Vagina (tissue), 2 donors: ENCODE data around the gene SCAF11. TPM values are rescaled to one million over a fixed set of nuclear protein-coding genes. Genes with fewer than 3 reads are reported as not detected.
"Not testable (repeated sequence)": the region's sequence is repeated elsewhere in the genome, so short reads cannot be mapped to it uniquely, and the experiment has no call there.

Experiments used
- DNase-seq, 2 donors: peaks; one replicate each; pipeline ENCODE4 v3.0.0-alpha.2; 2017; ENCODE audit errors: extremely low spot score in 2 of 2
- H3K27ac ChIP-seq: fragments of 200-600 bp; sonication (generic); one replicate; pipeline ENCODE4 v1.5.1; 2019
- H3K27me3 ChIP-seq: fragments of 200-600 bp; sonication (generic); one replicate; pipeline ENCODE4 v1.5.1; 2019
- H3K36me3 ChIP-seq, 2 donors: fragments of 200-600 bp; sonication (generic); one replicate each; pipeline ENCODE4 v1.5.1; 2017 to 2019
- H3K4me1 ChIP-seq: fragments of 200-600 bp; sonication (generic); one replicate; pipeline ENCODE4 v1.5.1; 2019
- H3K4me3 ChIP-seq, 2 donors: fragments of 200-600 bp; sonication (generic); 1 replicate in 1 of 2; 2 replicates in 1 of 2; pipeline ENCODE4 v1.5.1; 2016 to 2019
- H3K9me3 ChIP-seq: fragments of 200-600 bp; sonication (generic); one replicate; pipeline ENCODE4 v1.5.1; 2019
- CTCF ChIP-seq, 3 experiments: fragments of 450-650 bp in 2 of 3; fragments of 200-600 bp in 1 of 3; sonication (generic) in 1 of 3; IDR thresholded peaks; one replicate each; pipeline ENCODE4 v1.5.1; 2017 to 2019; ENCODE audit warnings: antibody characterized with exemption in 3 of 3, mild to moderate bottlenecking in 2 of 3, moderate library complexity in 2 of 3
- POLR2A ChIP-seq, 2 donors: fragments of 450-650 bp; IDR thresholded peaks; one replicate each; pipeline ENCODE4 v1.6.1; 2017; ENCODE audit warnings: antibody characterized with exemption in 2 of 2, mild to moderate bottlenecking in 2 of 2, moderate library complexity in 2 of 2
- POLR2AphosphoS5 ChIP-seq, 2 donors: sonication (generic); formaldehyde crosslinking; IDR thresholded peaks; one replicate each; pipeline ENCODE4 v1.9.0; 2017; ENCODE audit warnings: antibody characterized with exemption in 2 of 2, mild to moderate bottlenecking in 2 of 2, low read depth in 1 of 2; ENCODE audit not compliant: insufficient read depth in 1 of 2
- intact Hi-C: fragments of 100-400 bp; cut with DNase I; formaldehyde crosslinking; loops from one replicate; pipeline ENCODE4 v1.15.1; 2023
- total RNA-seq: library from RNA; depleted of rRNA; stranded (reverse); fragments of >200 nt; gene quantifications from one replicate; pipeline ENCODE4 v1.2.3, GENCODE V29; 2016

Gene SCAF11, protein sequence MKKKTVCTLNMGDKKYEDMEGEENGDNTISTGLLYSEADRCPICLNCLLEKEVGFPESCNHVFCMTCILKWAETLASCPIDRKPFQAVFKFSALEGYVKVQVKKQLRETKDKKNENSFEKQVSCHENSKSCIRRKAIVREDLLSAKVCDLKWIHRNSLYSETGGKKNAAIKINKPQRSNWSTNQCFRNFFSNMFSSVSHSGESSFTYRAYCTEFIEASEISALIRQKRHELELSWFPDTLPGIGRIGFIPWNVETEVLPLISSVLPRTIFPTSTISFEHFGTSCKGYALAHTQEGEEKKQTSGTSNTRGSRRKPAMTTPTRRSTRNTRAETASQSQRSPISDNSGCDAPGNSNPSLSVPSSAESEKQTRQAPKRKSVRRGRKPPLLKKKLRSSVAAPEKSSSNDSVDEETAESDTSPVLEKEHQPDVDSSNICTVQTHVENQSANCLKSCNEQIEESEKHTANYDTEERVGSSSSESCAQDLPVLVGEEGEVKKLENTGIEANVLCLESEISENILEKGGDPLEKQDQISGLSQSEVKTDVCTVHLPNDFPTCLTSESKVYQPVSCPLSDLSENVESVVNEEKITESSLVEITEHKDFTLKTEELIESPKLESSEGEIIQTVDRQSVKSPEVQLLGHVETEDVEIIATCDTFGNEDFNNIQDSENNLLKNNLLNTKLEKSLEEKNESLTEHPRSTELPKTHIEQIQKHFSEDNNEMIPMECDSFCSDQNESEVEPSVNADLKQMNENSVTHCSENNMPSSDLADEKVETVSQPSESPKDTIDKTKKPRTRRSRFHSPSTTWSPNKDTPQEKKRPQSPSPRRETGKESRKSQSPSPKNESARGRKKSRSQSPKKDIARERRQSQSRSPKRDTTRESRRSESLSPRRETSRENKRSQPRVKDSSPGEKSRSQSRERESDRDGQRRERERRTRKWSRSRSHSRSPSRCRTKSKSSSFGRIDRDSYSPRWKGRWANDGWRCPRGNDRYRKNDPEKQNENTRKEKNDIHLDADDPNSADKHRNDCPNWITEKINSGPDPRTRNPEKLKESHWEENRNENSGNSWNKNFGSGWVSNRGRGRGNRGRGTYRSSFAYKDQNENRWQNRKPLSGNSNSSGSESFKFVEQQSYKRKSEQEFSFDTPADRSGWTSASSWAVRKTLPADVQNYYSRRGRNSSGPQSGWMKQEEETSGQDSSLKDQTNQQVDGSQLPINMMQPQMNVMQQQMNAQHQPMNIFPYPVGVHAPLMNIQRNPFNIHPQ (N-terminal part only)
- 104 TPM for total RNA-seq

DNA sequence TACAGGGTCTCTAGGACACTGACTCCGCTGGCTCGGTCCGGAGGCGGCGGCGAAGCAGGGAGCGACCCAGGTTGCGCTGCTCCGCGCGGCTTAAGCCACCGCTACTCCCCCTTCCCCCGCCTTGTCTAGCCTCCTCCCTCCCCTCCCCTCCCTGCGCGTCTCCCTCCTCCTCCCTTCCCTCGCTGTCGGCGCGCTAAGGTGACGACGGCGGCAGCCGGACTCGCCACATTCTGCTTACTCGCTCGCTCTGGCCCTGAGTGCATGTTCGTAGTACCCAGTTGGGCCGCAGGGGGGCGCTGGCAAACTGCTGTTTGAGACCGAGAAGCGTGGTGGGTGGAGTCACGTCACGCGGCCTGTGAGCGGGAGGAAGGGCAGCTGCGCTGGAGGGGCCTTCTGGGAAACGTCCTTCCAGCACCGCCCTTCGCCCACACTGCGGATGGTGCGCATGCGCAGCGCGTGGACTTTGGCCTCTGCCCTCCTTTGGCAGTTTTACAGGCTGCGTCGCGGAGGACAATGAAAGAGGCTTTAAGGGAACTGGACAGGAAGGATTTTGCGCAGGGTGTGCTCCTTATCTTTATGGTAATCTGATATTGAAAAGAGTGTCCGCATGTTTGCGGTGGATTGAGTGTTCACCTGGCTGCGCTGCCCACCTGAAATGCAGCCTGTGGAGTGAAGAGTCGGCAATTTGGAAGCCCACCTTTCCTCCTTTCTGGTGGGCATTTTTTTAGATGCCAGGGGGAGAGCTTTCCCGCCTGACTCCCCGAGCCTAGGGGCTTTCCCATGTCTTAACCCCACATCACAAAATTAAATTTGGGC is at the start of gene SCAF11:
Gene SCAF11 (minus strand): TSS at position 107 of the 816 bp plus-strand sequence. CDS start 26,407 bp downstream, outside the sequence.
- H3K9me3 ChIP-seq = no peaks in the 10 kb centered on the region
- intact Hi-C loops = loop anchor here (1.0 kb wide), 1 partner anchor 264 kb away; no protein-coding TSS in a partner anchor
- no peaks in the 10 kb centered on the region for H3K36me3 ChIP-seq
- H3K4me1 ChIP-seq = peaks cover 37% of the 10 kb centered on the region
- TF ChIP-seq POLR2AphosphoS5 (IDR thresholded peaks at IDR 0.05; ENCODE audit: insufficient read depth in 1 of 2, low read depth in 1 of 2) = peak; percentile 94 to 96
- peak; percentile 75 to 99 (median 98) for TF ChIP-seq CTCF (IDR thresholded peaks at IDR 0.05)
- TF ChIP-seq POLR2A (IDR thresholded peaks at IDR 0.05) = peak in 1 of 2 donors; percentile 83
- peak; percentile 100 for DNase-seq
- peak within 1 kb of the TSS; percentile 99 for H3K27ac ChIP-seq
- peak within 1 kb of the TSS; percentile 90 to 98 for H3K4me3 ChIP-seq
- no peaks in the 10 kb centered on the region for H3K27me3 ChIP-seq

DNA sequence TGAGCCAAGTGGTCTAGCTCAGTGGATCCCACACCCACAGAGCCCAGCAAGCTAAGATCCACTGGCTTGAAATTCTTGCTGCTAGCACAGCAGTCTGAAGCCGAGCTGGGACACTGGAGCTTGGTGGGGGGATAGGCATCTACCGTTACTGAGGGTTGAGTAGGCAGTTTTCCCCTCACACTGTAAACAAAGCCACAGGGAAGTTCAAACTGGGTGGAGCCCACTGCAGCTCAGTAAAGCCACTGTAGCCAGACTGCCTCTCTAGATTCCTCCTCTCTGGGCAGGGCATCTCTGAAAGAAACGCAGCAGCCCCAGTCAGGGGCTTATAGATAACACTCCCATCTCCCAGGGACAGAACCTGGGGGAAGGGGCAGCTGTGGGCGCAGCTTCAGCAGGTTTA is 46.7 kb upstream of the SCAF11 start:
- intact Hi-C loops, H3K4me1 ChIP-seq, H3K27ac ChIP-seq, H3K36me3 ChIP-seq, H3K9me3 ChIP-seq, H3K4me3 ChIP-seq, H3K27me3 ChIP-seq, DNase-seq: not testable (repeated sequence)

- intact Hi-C loops = no loop called here
- DNase-seq = no peak
- Histone ChIP-seq H3K9me3 (peaks cover 8% of the 10 kb centered on the region), H3K36me3 (no peaks in the 10 kb centered on the region), H3K27me3 (no peaks in the 10 kb centered on the region), H3K4me1 (no peaks in the 10 kb centered on the region), H3K4me3 (no peak overlapping the region), H3K27ac (no peak overlapping the region)
- TF ChIP-seq POLR2AphosphoS5 (IDR thresholded peaks at IDR 0.05; ENCODE audit: insufficient read depth in 1 of 2, low read depth in 1 of 2) = no peak
- TF ChIP-seq POLR2A (IDR thresholded peaks at IDR 0.05) = no peak
- TF ChIP-seq CTCF (IDR thresholded peaks at IDR 0.05) = no peak
These were observed 36.8 kb upstream of the SCAF11 start for GRCh38 chr12:46027172-46027571.

GRCh38 chr12:46024099-46024498 is 33.7 kb upstream of the SCAF11 start:
- no peak overlapping the region for H3K4me3 ChIP-seq
- no peaks in the 10 kb centered on the region for H3K4me1 ChIP-seq
- TF ChIP-seq POLR2AphosphoS5 (IDR thresholded peaks at IDR 0.05; ENCODE audit: insufficient read depth in 1 of 2, low read depth in 1 of 2) (no peak), CTCF (IDR thresholded peaks at IDR 0.05) (no peak), POLR2A (IDR thresholded peaks at IDR 0.05) (no peak)
- DNase-seq = no peak
- peaks cover 8% of the 10 kb centered on the region for H3K9me3 ChIP-seq
- intact Hi-C loops = no loop called here
- no peaks in the 10 kb centered on the region for H3K27me3 ChIP-seq
- no peak overlapping the region for H3K27ac ChIP-seq
- no peaks in the 10 kb centered on the region for H3K36me3 ChIP-seq
